HK-2 (cell line): Measurements from ENCODE around the gene ZNF573.

Experiments
- DNase-seq: peaks from one replicate; pipeline ENCODE4 v3.0.0-alpha.2; 2018; ENCODE audit not compliant: unreplicated experiment

Gene ZNF573

GRCh38 chr19:37695144-37695899 is 84.1 kb downstream of the ZNF573 start:
- DNase-seq = no peak

GRCh38 chr19:37692956-37693620 is 86.3 kb downstream of the ZNF573 start:
- DNase-seq = no peak

GRCh38 chr19:37691881-37692504 is 87.4 kb downstream of the ZNF573 start:
- peak; percentile 75 for DNase-seq
